A549 (cell line): ENCODE measurements around the gene GIMAP8. TPM values are rescaled to one million over a fixed set of nuclear protein-coding genes. Genes with fewer than 3 reads are reported as not detected.
"Not testable (repeated sequence)": the region's sequence is repeated elsewhere in the genome, so short reads cannot be mapped to it uniquely, and the experiment has no call there.

Experiments used
- ATAC-seq, 2 experiments: fragments of 200-7000 bp in 1 of 2; fragments of >200 bp in 1 of 2; cut with Nextera tagmentation in 1 of 2; cut with Tn5 transposase in 1 of 2; 3 replicates each; pipeline versions ENCODE4 v1.8.0 to v1.9.1; 2018 to 2020; ENCODE audit warnings: mild to moderate bottlenecking in 1 of 2, moderate library complexity in 1 of 2
- CTCF ChIA-PET: fragments of 300-600 bp; sonication (Branson Sonifier 250); formaldehyde crosslinking; extraction: SDS; loops from one replicate; lab custom pipeline; 2021; ENCODE audit warnings: antibody characterized with exemption, inconsistent platforms; lab: Yijun Ruan, JAX
- POLR2A ChIA-PET: fragments of 350-600 bp; formaldehyde crosslinking; extraction: SDS; loops from one replicate; lab custom pipeline; 2021; ENCODE audit warnings: antibody characterized with exemption, inconsistent platforms; lab: Yijun Ruan, JAX
- DNase-seq, 2 experiments: peaks; one replicate each; pipeline versions ENCODE4 v3.0.0 to v3.0.0-alpha.2; 2011 to 2016; ENCODE audit warnings: low read depth in 1 of 2, low spot score in 1 of 2
- FAIRE-seq: peaks from 2 replicates; lab custom pipeline; 2011; peaks lifted over from hg19 to GRCh38; lab: Jason Lieb, UNC
- H3K27ac ChIP-seq, 2 experiments: fragments of >200 bp; sonication (Bioruptor Twin); formaldehyde crosslinking; 3 replicates each; pipeline ENCODE4 v1.5.1; 2016 to 2017
- H3K4me1 ChIP-seq: fragments of >200 bp; sonication (Bioruptor Twin); formaldehyde crosslinking; 3 replicates; pipeline ENCODE4 v1.6.1; 2016
- H3K4me2 ChIP-seq: fragments of >200 bp; sonication (Bioruptor Twin); formaldehyde crosslinking; 3 replicates; pipeline ENCODE4 v1.6.1; 2016
- H3K4me3 ChIP-seq: fragments of >200 bp; sonication (Bioruptor Twin); formaldehyde crosslinking; 3 replicates; pipeline ENCODE4 v1.5.1; 2016
- H3K9me3 ChIP-seq: fragments of >200 bp; sonication (Bioruptor Twin); formaldehyde crosslinking; 3 replicates; pipeline ENCODE4 v1.6.1; 2016
- BHLHE40 ChIP-seq: IDR thresholded peaks from 2 replicates; pipeline ENCODE4 v1.6.1; 2012; ENCODE audit warnings: low read depth, low read length, inconsistent platforms
- CBX8 ChIP-seq: fragments of 200-600 bp; sonication (generic); IDR thresholded peaks from 2 replicates; pipeline ENCODE4 v1.6.1; 2016
- CHD4 ChIP-seq: fragments of 200-600 bp; sonication (generic); IDR thresholded peaks from 2 replicates; pipeline ENCODE4 v1.6.1; 2016; ENCODE audit warnings: antibody characterized with exemption, mild to moderate bottlenecking, borderline replicate concordance
- EHF ChIP-seq: fragments of 250-450 bp; sonication (Bioruptor Pico); IDR thresholded peaks from 2 replicates; pipeline ENCODE4 v1.5.0; 2020; ENCODE audit warnings: mild to moderate bottlenecking
- EHMT2 ChIP-seq: fragments of 200-600 bp; sonication (generic); IDR thresholded peaks from 2 replicates; pipeline ENCODE4 v1.6.1; 2016; ENCODE audit warnings: antibody characterized with exemption, low read depth, mild to moderate bottlenecking, moderate library complexity
- FOXS1 ChIP-seq: fragments of 250-450 bp; sonication (Bioruptor Pico); IDR thresholded peaks from 2 replicates; pipeline ENCODE4 v1.5.0; 2020; ENCODE audit warnings: mild to moderate bottlenecking, moderate library complexity
- GATA3 ChIP-seq: IDR thresholded peaks from 2 replicates; pipeline ENCODE4 v1.6.1; 2012; ENCODE audit warnings: borderline replicate concordance
- HDAC2 ChIP-seq: fragments of 200-600 bp; sonication (generic); IDR thresholded peaks from 2 replicates; pipeline ENCODE4 v1.6.1; 2016
- JUN ChIP-seq, 2 experiments: fragments of >200 bp; sonication (Bioruptor Twin); formaldehyde crosslinking; IDR thresholded peaks; 2 replicates in 1 of 2; 3 replicates in 1 of 2; pipeline ENCODE4 v1.6.1; 2016 to 2017
- KDM5A ChIP-seq: fragments of 200-600 bp; sonication (generic); IDR thresholded peaks from 2 replicates; pipeline ENCODE4 v1.6.1; 2016; ENCODE audit warnings: antibody characterized with exemption, mild to moderate bottlenecking
- MAZ ChIP-seq: fragments of 150-350 bp; IDR thresholded peaks from 2 replicates; pipeline ENCODE4 v1.6.1; 2014; ENCODE audit warnings: antibody characterized with exemption, low read depth, low read length, borderline replicate concordance
- MYC ChIP-seq: IDR thresholded peaks from 2 replicates; pipeline ENCODE4 v1.6.1; 2012; ENCODE audit warnings: mild to moderate bottlenecking, inconsistent platforms, low read length, improper control_type of control experiment, borderline replicate concordance
- NFE2L2 ChIP-seq: fragments of 150-350 bp; conservative IDR thresholded peaks from 2 replicates; pipeline ENCODE4 v1.6.1; 2014; ENCODE audit warnings: low read length
- NR3C1 ChIP-seq: fragments of >200 bp; sonication (Bioruptor Twin); formaldehyde crosslinking; IDR thresholded peaks from 3 replicates; pipeline ENCODE4 v1.6.1; 2017
- PHF8 ChIP-seq: fragments of 200-600 bp; sonication (generic); IDR thresholded peaks from 2 replicates; pipeline ENCODE4 v1.6.1; 2016; ENCODE audit warnings: low read depth, mild to moderate bottlenecking, antibody characterized with exemption, moderate library complexity, borderline replicate concordance
- POLR2AphosphoS2 ChIP-seq: conservative IDR thresholded peaks from 2 replicates; pipeline ENCODE4 v1.6.1; 2012; ENCODE audit warnings: low read length, improper control_type of control experiment, inconsistent platforms
- RARB ChIP-seq: fragments of 250-450 bp; sonication (Bioruptor Pico); IDR thresholded peaks from 2 replicates; pipeline ENCODE4 v1.8.0; 2021; ENCODE audit warnings: mild to moderate bottlenecking, moderate library complexity
- RCOR1 ChIP-seq: fragments of 150-350 bp; IDR thresholded peaks from 2 replicates; pipeline ENCODE4 v1.6.1; 2014; ENCODE audit warnings: antibody characterized with exemption, low read length, low read depth
- TFCP2L1 ChIP-seq: fragments of 250-450 bp; sonication (Bioruptor Pico); IDR thresholded peaks from 2 replicates; pipeline ENCODE4 v1.5.0; 2021; ENCODE audit warnings: mild to moderate bottlenecking
- TP53 ChIP-seq: fragments of 250-450 bp; sonication (Bioruptor Pico); IDR thresholded peaks from 2 replicates; pipeline ENCODE4 v1.5.0; 2021; ENCODE audit warnings: mild to moderate bottlenecking, moderate library complexity
- ZSCAN20 ChIP-seq: fragments of 250-450 bp; sonication (Bioruptor Pico); IDR thresholded peaks from 2 replicates; pipeline ENCODE4 v1.8.0; 2022; ENCODE audit warnings: mild to moderate bottlenecking, moderate library complexity
- WGBS: methylation state at CpG from one replicate; pipeline ENCODE4 v1.1.6; 2017; ENCODE audit errors: missing lambda C conversion rate; 5-methylcytosine and 5-hydroxymethylcytosine counted together
- polyA plus RNA-seq, 4 experiments: library from polyadenylated mRNA; depleted of rRNA in 3 of 4; stranded (reverse); fragments of >200 nt; fragmentation: RNase III in 1 of 4; extraction: RNeasy Plus Mini Kit Qiagen cat#74134 plus additional on column Dnase treatment in 1 of 4; gene quantifications; 2 replicates in 3 of 4; 3 replicates in 1 of 4; pipeline ENCODE4 v1.2.3, GENCODE V29; 2011 to 2017
- TF ChIP-seq, protein P1 (sequence below): fragments of 250-450 bp; sonication (Bioruptor Pico); IDR thresholded peaks from 2 replicates; pipeline ENCODE4 v1.5.0; 2021; ENCODE audit warnings: mild to moderate bottlenecking, moderate library complexity, borderline replicate concordance
- TF ChIP-seq, protein P2 (sequence below): IDR thresholded peaks from 2 replicates; pipeline ENCODE4 v1.6.1; 2012
- TF ChIP-seq, protein P3 (sequence below): IDR thresholded peaks from 2 replicates; pipeline ENCODE4 v1.6.1; 2012

The GIMAP8 gene
- polyA plus RNA-seq, 2 of the 4 experiments (the other 2 are of a cell fraction): not detected

DNA sequence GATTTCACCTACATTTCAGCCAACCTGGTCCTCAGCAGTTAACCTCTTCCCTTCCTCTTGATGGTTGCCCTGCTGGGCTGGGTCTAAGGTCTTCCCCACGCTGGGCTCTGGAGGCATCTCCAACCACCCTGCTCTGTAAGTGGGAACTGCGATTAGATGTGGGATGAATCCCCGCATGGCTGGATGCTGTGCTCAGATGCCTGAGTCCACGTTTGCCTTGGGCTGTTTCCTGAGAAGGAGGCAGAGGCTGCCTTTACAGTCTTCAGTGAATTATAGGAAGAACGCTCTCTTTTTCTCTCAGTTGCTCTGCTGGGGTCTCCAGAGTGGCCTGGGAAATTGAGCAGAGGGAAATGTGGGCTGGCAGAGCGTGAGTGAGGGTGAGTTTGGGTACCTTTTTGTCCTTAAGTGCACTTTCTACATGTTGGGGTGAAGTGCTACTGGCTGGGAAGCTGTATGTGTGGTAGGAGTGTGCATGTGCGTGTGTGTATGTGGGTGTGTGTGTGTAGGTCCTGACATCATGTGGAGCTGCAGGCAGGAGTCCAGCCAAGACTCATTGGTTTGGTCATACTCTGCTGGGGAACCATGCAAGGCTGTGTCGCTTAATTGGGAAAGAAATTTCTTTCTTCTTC, 1.5 kb downstream of the GIMAP8 start (continued):
- TF ChIP-seq, protein P1, sequence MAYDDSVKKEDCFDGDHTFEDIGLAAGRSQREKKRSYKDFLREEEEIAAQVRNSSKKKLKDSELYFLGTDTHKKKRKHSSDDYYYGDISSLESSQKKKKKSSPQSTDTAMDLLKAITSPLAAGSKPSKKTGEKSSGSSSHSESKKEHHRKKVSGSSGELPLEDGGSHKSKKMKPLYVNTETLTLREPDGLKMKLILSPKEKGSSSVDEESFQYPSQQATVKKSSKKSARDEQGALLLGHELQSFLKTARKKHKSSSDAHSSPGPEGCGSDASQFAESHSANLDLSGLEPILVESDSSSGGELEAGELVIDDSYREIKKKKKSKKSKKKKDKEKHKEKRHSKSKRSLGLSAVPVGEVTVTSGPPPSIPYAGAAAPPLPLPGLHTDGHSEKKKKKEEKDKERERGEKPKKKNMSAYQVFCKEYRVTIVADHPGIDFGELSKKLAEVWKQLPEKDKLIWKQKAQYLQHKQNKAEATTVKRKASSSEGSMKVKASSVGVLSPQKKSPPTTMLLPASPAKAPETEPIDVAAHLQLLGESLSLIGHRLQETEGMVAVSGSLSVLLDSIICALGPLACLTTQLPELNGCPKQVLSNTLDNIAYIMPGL (CRISPR knock-in tag): no peak
- TF ChIP-seq, protein P2, sequence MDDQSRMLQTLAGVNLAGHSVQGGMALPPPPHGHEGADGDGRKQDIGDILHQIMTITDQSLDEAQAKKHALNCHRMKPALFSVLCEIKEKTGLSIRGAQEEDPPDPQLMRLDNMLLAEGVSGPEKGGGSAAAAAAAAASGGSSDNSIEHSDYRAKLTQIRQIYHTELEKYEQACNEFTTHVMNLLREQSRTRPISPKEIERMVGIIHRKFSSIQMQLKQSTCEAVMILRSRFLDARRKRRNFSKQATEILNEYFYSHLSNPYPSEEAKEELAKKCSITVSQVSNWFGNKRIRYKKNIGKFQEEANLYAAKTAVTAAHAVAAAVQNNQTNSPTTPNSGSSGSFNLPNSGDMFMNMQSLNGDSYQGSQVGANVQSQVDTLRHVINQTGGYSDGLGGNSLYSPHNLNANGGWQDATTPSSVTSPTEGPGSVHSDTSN: no peak
- TF ChIP-seq POLR2AphosphoS2: no peak

DNA sequence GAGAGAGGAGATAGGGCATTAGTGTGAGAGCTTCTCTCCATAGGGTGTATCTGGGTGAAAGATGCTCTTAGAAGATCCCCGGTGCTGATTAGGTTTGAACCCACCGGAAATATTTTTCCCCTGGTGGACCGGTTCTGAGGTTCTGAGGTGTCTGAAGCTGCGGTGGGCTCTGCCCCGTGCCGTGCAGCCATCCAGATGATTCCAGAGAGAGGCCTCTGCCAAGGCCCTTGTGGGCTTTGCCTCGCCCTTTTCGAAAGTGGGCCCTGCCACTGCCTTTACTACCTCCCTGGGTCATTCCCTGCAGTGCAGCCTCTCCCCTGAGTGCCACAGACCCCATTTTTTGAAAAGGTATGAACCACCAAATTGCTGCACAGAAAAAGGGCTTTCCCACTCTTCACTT, 2.8 kb downstream of the GIMAP8 start:
- POLR2A ChIA-PET: no interaction called here
- ATAC-seq (no peak), FAIRE-seq (no peak), DNase-seq (no peak)
- TF ChIP-seq RCOR1 (no peak), FOXS1 (no peak), NR3C1 (no peak), ZSCAN20 (no peak), MAZ (no peak), BHLHE40 (no peak), NFE2L2 (no peak), PHF8 (no peak), MYC (no peak), HDAC2 (no peak), GATA3 (no peak), CHD4 (no peak)
- WGBS: 64% methylated on average over 8 of the region's 8 CpGs
- Histone ChIP-seq H3K27ac (no peak overlapping the region), H3K9me3 (no peaks in the 10 kb centered on the region), H3K4me2 (no peak overlapping the region), H3K4me1 (no peaks in the 10 kb centered on the region), H3K4me3 (no peak overlapping the region)
- CTCF ChIA-PET: interaction anchor here (1.2 kb wide), 1 partner anchor 14 kb away, joined by 3 read pairs; no protein-coding TSS in a partner anchor

DNA sequence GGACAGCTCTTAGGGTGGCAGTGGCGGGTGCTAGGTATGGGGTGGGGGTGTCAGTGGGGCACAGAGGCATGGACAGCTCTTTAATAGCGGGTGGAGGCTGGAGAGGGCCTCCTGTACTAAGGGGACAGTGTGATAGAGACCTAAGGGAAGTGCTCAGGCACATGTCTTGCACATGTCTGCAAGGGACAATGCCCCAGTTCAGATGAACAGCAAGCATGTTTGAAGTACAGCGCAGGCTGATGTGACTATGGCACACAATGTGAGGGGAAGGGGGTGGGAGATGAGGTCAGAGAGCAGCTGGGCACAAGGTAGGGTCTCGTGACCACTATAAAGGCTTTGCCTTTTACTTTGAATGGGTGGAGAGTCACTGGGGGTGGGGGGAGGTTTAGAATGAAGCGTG, 3.5 kb downstream of the GIMAP8 start:
- FAIRE-seq: no peak
- ChIA-PET POLR2A (no interaction called here), CTCF (interaction anchor here (1.2 kb wide), 1 partner anchor 13 kb away, joined by 3 read pairs; no protein-coding TSS in a partner anchor)
- no peak overlapping the region for H3K4me3 ChIP-seq
- H3K27ac ChIP-seq: no peak overlapping the region
- ATAC-seq: no peak
- H3K4me2 ChIP-seq: no peak overlapping the region
- WGBS: 17% methylated on average over 5 of the region's 5 CpGs
- no peak for TF ChIP-seq EHF (CRISPR knock-in tag)
- H3K9me3 ChIP-seq: no peaks in the 10 kb centered on the region
- H3K4me1 ChIP-seq: no peaks in the 10 kb centered on the region
- DNase-seq: no peak

DNA sequence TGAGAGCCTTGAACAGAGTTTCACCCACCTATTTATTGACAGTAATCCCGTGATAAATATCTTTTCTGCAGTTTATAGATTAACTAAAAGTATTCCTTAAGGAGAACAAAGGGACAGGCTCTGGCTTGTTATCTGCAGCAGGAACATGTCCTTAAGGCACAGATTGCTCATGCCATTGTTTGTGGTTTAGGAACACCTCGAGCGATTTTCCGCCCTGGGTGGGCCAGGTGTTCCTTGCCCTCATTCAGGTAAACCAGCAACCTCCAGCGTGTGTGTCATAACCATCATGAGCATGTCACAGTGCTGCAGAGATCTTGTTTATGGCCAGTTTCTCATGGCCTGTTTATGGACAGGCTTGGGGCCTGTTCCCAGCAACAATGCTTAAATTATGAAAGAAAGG, 6.6 kb downstream of the GIMAP8 start:
- H3K4me1 ChIP-seq, H3K4me2 ChIP-seq, ATAC-seq, FAIRE-seq, H3K4me3 ChIP-seq, DNase-seq, H3K9me3 ChIP-seq, H3K27ac ChIP-seq, CTCF ChIA-PET, POLR2A ChIA-PET: not testable (repeated sequence)
- WGBS: 40% methylated on average over 5 of the region's 5 CpGs

DNA sequence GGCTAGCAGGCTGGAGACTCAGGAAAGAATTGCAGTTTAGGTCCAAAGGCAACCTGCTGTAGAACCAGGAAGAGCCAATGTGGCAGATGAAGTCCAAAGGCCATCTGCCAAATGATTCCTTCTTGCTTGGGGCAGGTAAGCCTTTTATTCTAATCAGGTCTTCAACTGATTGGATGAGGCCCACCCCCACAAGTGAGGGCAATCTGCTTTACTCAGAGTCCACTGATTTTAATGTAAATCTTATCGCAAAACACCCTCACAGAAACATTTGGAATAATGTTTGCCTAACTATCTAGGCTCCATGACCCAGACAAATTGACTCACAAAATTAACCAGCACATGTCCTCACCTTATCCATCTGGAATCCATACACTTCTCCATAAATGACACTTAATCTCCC, 7.8 kb downstream of the GIMAP8 start:
- ChIA-PET POLR2A (no interaction called here), CTCF (no interaction called here)
- no peak for DNase-seq
- FAIRE-seq: no peak
- no peak overlapping the region for H3K27ac ChIP-seq
- TF ChIP-seq EHMT2 (no peak), TFCP2L1 (CRISPR knock-in tag) (no peak), POLR2AphosphoS2 (no peak), KDM5A (no peak), RARB (CRISPR knock-in tag) (no peak), CBX8 (no peak), TP53 (CRISPR knock-in tag) (no peak), JUN (IDR thresholded peaks at IDR 0.05) (no peak)
- TF ChIP-seq, protein P2: no peak
- TF ChIP-seq, protein P3, sequence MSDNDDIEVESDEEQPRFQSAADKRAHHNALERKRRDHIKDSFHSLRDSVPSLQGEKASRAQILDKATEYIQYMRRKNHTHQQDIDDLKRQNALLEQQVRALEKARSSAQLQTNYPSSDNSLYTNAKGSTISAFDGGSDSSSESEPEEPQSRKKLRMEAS: no peak
- no peaks in the 10 kb centered on the region for H3K9me3 ChIP-seq
- no peak for ATAC-seq
- 64% methylated on average over 1 of the region's 1 CpG for WGBS
- H3K4me2 ChIP-seq: no peak overlapping the region
- no peak overlapping the region for H3K4me3 ChIP-seq
- no peaks in the 10 kb centered on the region for H3K4me1 ChIP-seq
